ENCODE measurements around the gene IFI16.
"Not testable (repeated sequence)": the region's sequence is repeated elsewhere in the genome, so short reads cannot be mapped to it uniquely, and the experiment has no call there.

IFI16 gene

DNA sequence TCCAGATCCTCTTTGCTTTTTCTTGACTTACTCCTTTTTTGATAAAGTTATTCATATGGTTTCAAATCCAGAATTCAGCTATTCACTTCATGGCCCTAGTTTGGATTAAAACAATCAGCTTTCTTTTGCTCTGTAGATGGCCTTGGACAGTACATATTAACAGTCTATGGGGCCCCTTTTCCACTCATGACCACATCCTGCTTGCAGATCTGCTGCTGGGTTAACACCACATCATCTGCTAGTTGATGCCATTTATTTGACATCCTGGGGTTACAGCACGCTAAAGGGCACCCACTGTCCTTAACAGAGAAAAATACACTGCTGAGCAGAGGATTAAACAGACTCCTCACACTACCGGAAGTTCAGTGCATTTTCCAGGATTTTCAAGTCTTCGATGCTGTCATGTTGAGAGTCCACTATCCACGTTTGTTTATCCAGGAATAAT, 941 bp upstream of the IFI16 start:
- no peak for DNase-seq

DNA sequence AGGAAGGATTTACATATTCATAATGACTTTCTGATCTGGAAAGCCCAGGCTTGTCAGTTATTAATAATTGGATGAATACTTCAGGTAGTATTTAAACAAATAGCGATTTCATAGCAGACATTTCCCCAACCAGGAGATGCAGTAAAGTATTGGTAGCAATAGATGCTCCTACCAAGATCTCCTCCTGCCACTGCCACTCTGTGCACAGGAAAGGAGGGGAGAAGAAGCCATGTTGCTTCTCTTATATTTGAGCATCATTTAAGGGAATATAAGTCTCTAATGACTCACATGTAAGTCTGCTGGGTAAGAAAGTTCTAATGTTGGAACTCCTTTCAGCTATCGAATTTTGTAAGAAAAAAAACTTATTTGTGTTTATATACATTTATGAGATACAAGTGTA, 420 bp upstream of the IFI16 start:
- DNase-seq, result no peak

- no peak for DNase-seq
These were observed 684 bp downstream of the IFI16 start for GRCh38 chr1:159010391-159010790.

GRCh38 chr1:159011001-159011400, 1.3 kb downstream of the IFI16 start:
- DNase-seq, result not testable (repeated sequence)

GRCh38 chr1:159011751-159012150, 2.0 kb downstream of the IFI16 start:
- no peak for DNase-seq

GRCh38 chr1:159012495-159012894, 2.8 kb downstream of the IFI16 start:
- DNase-seq, result peak; percentile 33

DNA sequence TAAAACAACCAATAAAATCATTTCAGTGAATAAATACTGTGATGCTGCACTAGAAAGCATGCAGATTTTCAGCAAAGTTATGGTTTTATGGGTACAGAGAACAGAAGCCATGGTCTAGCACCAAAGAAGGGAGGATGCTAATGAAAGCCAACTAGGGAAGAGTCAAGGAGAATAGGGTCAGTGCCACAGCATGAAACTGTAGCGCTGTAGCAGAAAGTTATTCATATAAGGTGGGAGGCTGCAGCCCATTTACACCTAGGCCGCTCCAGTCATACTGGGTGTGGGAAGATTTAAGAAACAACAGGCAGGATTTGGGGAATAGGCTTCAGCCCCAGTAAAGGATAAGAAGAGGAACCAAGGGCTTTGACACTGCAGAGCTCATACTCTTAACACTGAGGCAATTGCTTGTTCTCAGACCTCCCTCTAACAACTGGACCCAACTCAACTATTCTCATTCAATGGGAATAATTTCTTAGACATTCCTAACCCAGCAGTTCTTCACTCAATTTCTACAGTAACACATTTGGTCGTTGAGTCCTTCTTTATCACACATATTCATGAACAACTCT, 4.4 kb downstream of the IFI16 start:
- DNase-seq, result no peak

- DNase-seq, result no peak
These were observed 5.1 kb downstream of the IFI16 start for GRCh38 chr1:159014851-159015250.

DNA sequence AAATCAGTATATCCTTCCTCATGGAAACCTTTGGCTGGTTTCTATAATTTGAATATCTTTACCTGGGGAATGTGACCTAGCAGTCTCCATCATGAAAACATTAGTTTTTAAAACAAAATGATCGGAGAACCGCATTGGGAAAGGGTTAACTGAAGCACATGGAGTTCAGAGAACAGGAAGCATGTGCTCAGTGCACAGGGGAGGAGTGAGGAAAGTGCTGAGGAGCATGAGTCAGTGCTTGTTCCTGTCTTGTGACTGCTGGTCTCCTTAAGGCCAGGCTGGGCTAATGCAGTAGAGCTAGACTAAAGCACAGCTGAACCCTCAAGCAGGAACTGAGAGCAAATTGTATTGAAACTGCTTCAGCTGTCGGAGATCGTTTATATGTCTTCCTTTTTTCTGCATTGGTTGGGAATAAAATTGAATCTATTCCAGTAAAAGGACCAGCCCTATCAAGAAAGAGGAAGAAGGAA, 5.8 kb downstream of the IFI16 start:
- DNase-seq, result no peak

GRCh38 chr1:159023723-159024122, 14.0 kb downstream of the IFI16 start:
- DNase-seq, result no peak

GRCh38 chr1:159025043-159025442, 15.3 kb downstream of the IFI16 start:
- no peak for DNase-seq

- not testable (repeated sequence) for DNase-seq
These were observed 17.1 kb downstream of the IFI16 start for GRCh38 chr1:159026841-159027240.

GRCh38 chr1:159030311-159030710, 20.6 kb downstream of the IFI16 start:
- DNase-seq, result no peak

GRCh38 chr1:159030877-159031447, 21.3 kb downstream of the IFI16 start:
- DNase-seq, result no peak

DNA sequence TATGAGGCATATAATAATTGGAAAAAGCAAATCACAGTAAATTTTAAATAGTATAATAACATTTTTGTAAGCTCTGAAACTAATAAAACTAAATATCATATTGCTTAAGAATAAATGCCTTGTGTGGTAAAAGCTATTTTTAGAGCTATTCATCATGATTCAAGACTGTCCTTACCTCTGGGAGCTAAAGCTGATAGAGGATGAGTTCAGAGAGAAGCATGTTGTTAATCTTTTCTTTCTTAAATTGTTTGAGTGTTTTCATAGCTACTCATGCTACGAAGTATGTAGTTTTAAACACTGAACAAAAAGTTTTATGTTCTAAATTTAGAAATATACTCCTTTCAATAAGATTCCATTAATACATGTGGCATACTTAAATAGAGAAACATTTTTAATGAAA, 30.5 kb downstream of the IFI16 start:
- no peak for DNase-seq

DNA sequence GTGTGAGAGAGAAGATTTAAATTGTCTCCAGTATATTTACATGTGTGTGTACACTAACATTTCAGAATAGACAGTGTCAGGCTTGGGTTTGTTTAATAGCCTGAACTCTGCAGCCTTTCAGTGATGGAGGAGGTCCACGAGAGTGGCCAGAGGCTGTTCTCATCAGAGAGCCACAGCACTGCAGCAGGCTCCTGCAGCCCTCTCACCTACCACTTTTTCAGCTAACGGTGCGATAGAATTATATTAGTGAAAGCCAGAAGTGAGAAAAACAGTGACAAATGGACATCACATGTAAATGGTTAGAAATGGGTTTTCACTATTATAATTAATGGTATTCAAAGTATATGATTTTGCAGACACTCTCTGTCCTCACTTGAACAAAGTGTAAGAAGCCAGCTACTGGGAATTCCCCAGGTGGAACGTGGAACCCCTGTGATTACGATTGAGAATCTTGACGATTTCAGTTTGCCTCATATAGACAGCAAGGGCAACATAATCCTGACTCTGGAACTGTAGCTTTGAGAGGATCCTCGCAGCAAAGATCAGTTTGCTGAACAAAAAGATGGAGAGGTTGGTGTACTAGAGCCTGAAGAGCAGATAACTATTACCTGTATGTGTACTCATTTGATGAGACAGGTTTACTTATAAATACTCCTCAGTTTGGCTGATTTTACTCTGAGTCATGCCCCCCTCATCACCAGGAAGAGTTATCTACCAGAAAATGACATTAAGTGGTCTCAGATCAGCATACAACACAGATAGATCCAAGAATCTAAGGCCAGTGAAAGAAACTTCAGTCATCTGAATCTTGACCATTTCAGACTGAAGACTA, 31.4 kb downstream of the IFI16 start:
- DNase-seq, result no peak

DNA sequence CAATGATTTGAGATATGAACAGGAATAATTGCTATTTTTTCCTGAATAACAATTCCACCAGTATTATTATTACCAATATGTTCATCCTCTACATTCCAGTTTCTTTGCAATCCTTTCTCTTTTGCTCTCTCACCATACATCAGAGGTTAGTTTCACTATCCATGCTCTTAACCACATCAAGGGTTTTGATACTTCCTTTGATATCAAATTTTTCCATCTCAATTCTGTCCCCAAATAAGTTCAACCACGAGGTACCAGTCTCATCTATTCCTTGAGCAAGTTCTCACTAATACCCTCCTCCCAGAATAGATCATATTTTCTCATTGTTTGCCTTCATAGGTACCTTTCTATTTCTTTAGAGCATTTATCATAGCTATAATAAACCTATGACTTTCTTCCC, 36.8 kb downstream of the IFI16 start:
- not testable (repeated sequence) for DNase-seq

- no peak for DNase-seq
These were observed 41.7 kb downstream of the IFI16 start for GRCh38 chr1:159051436-159051835.

GRCh38 chr1:159054427-159054826, 44.7 kb downstream of the IFI16 start:
- no peak for DNase-seq

DNA sequence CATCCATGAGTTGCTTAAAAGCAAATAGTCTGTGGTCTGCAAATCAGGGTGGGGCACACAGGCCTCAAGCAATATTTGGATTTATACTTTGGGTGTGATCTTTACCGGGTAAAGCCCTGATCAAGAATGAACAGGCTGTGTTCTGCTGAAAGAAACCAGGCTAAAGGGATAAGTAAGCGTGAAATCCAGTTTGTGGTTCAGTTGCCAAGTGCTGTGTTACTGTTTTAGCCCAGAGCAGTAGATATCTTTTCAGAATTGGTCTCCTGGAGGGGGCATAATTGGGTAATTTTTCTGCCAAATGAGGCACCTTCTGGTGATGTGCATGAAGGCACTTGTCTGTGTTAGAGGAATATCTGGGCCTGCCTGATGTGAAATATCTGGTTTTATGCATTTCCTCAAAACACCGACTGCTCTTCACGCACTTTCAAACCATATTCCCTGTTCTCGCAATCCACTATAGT, 45.5 kb downstream of the IFI16 start:
- no peak for DNase-seq

- no peak for DNase-seq
These were observed 46.5 kb downstream of the IFI16 start for GRCh38 chr1:159056069-159056698.

DNA sequence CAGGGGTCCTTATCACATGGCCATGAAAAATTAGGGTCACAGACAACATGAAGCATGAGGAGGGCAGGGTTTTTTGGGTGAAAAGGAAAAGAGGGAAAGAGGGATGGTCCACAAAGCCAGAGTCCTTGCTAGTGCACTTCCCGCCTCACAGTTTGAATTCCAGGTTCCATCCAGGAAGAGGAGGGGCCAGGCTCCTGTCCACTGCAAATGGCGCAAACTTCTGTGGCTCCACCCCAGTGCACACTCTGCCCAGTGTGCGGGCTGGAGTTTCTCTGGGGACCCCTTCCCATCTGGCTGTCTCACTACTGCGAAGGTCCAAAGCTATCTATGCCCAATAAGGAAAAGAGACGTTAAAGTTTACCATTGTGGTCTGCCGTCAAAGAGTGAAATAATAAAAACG, 49.0 kb downstream of the IFI16 start:
- no peak for DNase-seq

DNA sequence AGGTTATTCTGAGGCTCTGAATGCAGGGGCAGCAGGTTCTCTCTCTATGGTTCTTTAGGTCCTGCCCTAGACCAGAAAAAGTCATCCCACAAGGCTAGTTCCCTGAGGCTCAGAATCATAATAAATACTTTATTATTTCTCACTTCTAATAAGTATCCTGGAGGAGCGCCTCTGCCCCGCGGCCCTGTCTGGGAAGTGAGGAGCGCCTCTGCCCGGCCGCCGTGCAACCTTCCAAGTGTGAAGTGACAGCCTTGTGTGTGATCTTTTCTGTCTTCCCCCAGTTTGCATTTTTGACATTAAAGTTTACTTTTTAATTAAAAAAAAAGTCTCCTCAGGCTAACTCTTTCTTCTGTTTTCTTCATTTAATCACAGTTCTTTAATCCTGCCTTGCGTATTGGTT, 55.4 kb downstream of the IFI16 start:
- DNase-seq, result no peak

DNA sequence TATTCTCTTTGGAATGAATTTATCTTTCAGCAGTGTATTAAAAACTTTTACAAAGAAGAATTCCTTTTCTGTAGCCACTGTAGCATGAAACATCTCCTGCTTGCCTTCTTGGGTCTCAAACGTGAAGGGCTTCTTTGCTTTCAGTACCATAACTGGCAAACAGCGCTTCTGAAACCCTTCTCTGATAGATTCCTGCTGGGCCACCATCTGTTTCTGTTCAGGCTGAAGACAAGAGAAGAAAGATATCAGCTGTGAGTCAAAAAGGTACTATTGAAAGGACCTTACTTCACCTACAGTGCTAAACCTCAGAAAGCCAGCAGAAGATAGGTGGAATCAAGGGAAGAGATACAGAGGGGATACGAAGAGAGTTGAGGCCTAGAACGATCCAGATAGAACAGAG, 56.4 kb downstream of the IFI16 start:
- DNase-seq, result no peak

All from retina (tissue), 1 donor.